Activated CD4-positive, alpha-beta T cell treated with anti-CD3 and anti-CD28 coated beads for 36 hours (primary cell): ENCODE data around the gene RPP25. TPM values are rescaled to one million over a fixed set of nuclear protein-coding genes. Genes with fewer than 3 reads are reported as not detected.

Experiments used
- ATAC-seq: fragments of 200-7000 bp; cut with Tn5 transposase; one replicate; pipeline ENCODE4 v1.10.0; 2021; ENCODE audit warnings: mild to moderate bottlenecking, moderate library complexity
- CTCF ChIA-PET: fragments of 350-600 bp; sonication (Branson Sonifier 250); formaldehyde crosslinking; loops from one replicate; lab custom pipeline; 2021; ENCODE audit warnings: antibody characterized with exemption; lab: Charles Lee
- POLR2A ChIA-PET: fragments of 350-600 bp; sonication (Branson Sonifier 250); formaldehyde crosslinking; loops from one replicate; lab custom pipeline; 2021; ENCODE audit warnings: antibody characterized with exemption, inconsistent platforms; lab: Charles Lee
- DNase-seq: peaks from one replicate; pipeline ENCODE4 v3.0.0-alpha.2; 2020
- H3K27ac Mint-ChIP-seq: one replicate; pipeline ENCODE4 v1.8.0; 2021; ENCODE audit warnings: mixed read lengths
- H3K27me3 Mint-ChIP-seq: one replicate; pipeline ENCODE4 v1.8.0; 2021; ENCODE audit warnings: mixed read lengths
- H3K36me3 Mint-ChIP-seq: one replicate; pipeline ENCODE4 v1.8.0; 2021; ENCODE audit warnings: low read depth, mixed read lengths
- H3K4me1 Mint-ChIP-seq: one replicate; pipeline ENCODE4 v1.8.0; 2021; ENCODE audit warnings: mixed read lengths
- H3K4me3 Mint-ChIP-seq: one replicate; pipeline ENCODE4 v1.8.0; 2021; ENCODE audit warnings: mild to moderate bottlenecking, moderate library complexity, mixed read lengths
- H3K9me3 Mint-ChIP-seq: one replicate; pipeline ENCODE4 v1.8.0; 2021; ENCODE audit warnings: low read depth, mixed read lengths
- intact Hi-C, 2 experiments: fragments of 100-400 bp; cut with DNase I in 1 of 2; cut with micrococcal nuclease in 1 of 2; formaldehyde crosslinking; loops; one replicate each; pipeline versions ENCODE4 v1.14.2 to v1.15.1; 2022 to 2024; cut with DNase I, micrococcal nuclease
- total RNA-seq, 2 experiments: library from RNA; stranded (reverse); gene quantifications; one replicate each; pipeline ENCODE4 v1.2.3, GENCODE V29; 2021

The RPP25 gene
- total RNA-seq, 2 experiments from 2014 or later, result 5.4 to 6.2 TPM

- no peak for ATAC-seq
- Mint-ChIP-seq H3K27ac (no peak overlapping the region), H3K4me1 (peaks cover 16% of the 10 kb centered on the region), H3K4me3 (no peak overlapping the region), H3K9me3 (no peaks in the 10 kb centered on the region), H3K36me3 (no peaks in the 10 kb centered on the region), H3K27me3 (peaks cover 9% of the 10 kb centered on the region)
- CTCF ChIA-PET, result no interaction called here
- no peak for DNase-seq
- intact Hi-C loops, result no loop called here
- POLR2A ChIA-PET, result no interaction called here
Measured at GRCh38 chr15:74992619-74993018, 36.0 kb upstream of the RPP25 start.

GRCh38 chr15:74989527-74989926 lies 33.0 kb upstream of the RPP25 start:
- Mint-ChIP-seq H3K4me1 (peaks cover 6% of the 10 kb centered on the region), H3K9me3 (no peaks in the 10 kb centered on the region), H3K4me3 (no peak overlapping the region), H3K27ac (no peak overlapping the region), H3K27me3 (peaks cover 13% of the 10 kb centered on the region), H3K36me3 (no peaks in the 10 kb centered on the region)
- ChIA-PET CTCF (no interaction called here), POLR2A (no interaction called here)
- ATAC-seq (no peak), DNase-seq (no peak)
- intact Hi-C loops, result no loop called here

GRCh38 chr15:74988007-74988800 lies 31.6 kb upstream of the RPP25 start:
- ChIA-PET POLR2A (interaction anchor here (0.9 kb wide), 1 partner anchor 34 kb away, joined by 3 read pairs; no protein-coding TSS in a partner anchor), CTCF (interaction anchor here (0.8 to 1.6 kb wide), 7 partner anchors 12 to 82 kb away, joined by 3 to 6 read pairs (median 3); partner anchors contain the start of genes FAM219B and RPP25)
- Mint-ChIP-seq H3K36me3 (no peaks in the 10 kb centered on the region), H3K27ac (no peak overlapping the region), H3K9me3 (no peaks in the 10 kb centered on the region), H3K4me1 (peaks cover 16% of the 10 kb centered on the region), H3K27me3 (peaks cover 13% of the 10 kb centered on the region), H3K4me3 (no peak overlapping the region)
- ATAC-seq, result peak; percentile 57
- intact Hi-C loops, result loop anchor here in 1 of 2 experiments (1.0 kb wide), 1 partner anchor 32 kb away; the partner anchor contains the start of gene RPP25
- DNase-seq, result peak; percentile 76

- ATAC-seq (peak; percentile 99), DNase-seq (peak; percentile 82)
- Mint-ChIP-seq H3K36me3 (no peaks in the 10 kb centered on the region), H3K4me3 (no peak overlapping the region), H3K9me3 (no peaks in the 10 kb centered on the region), H3K27ac (peak overlapping the region; percentile 68), H3K4me1 (peaks cover 13% of the 10 kb centered on the region), H3K27me3 (peaks cover 19% of the 10 kb centered on the region)
- intact Hi-C loops, result loop anchor here (1.0 kb wide), 6 partner anchors 12 to 219 kb away; partner anchors contain the start of genes COX5A (in 1 of the 2), RPP25 (in 1 of the 2) and SCAMP5 (in 1 of the 2)
- ChIA-PET CTCF (interaction anchor here (0.5 to 1.8 kb wide), 5 partner anchors 12 to 213 kb away, joined by 3 to 4 read pairs (median 3); partner anchors contain the start of gene SCAMP5), POLR2A (interaction anchor here (1.1 kb wide), 1 partner anchor 27 kb away, joined by 3 read pairs; no protein-coding TSS in a partner anchor)
Measured at GRCh38 chr15:74983725-74984231, 27.2 kb upstream of the RPP25 start.

GRCh38 chr15:74982183-74982582 lies 25.6 kb upstream of the RPP25 start:
- Mint-ChIP-seq H3K4me1 (peaks cover 26% of the 10 kb centered on the region), H3K36me3 (no peaks in the 10 kb centered on the region), H3K9me3 (no peaks in the 10 kb centered on the region), H3K27ac (no peak overlapping the region), H3K27me3 (peaks cover 19% of the 10 kb centered on the region), H3K4me3 (no peak overlapping the region)
- intact Hi-C loops, result no loop called here
- no peak for DNase-seq
- ATAC-seq, result no peak
- CTCF ChIA-PET, result interaction anchor here (0.9 kb wide), 1 partner anchor 13 kb away, joined by 3 read pairs; the partner anchor contains the start of gene SCAMP5
- POLR2A ChIA-PET, result no interaction called here

- CTCF ChIA-PET, result interaction anchor here (0.6 to 1.1 kb wide), 6 partner anchors 8 to 77 kb away, joined by 3 to 4 read pairs (median 3); partner anchors contain the start of gene SCAMP5
- peaks cover 16% of the 10 kb centered on the region for H3K4me1 Mint-ChIP-seq
- ATAC-seq, result peak; percentile 89
- peak; percentile 85 for DNase-seq
- H3K36me3 Mint-ChIP-seq, result no peaks in the 10 kb centered on the region
- POLR2A ChIA-PET, result interaction anchor here (0.6 kb wide), 1 partner anchor 1006 kb away, joined by 3 read pairs; no protein-coding TSS in a partner anchor
- H3K9me3 Mint-ChIP-seq, result no peaks in the 10 kb centered on the region
- intact Hi-C loops, result no loop called here
- no peak overlapping the region for H3K4me3 Mint-ChIP-seq
- no peak overlapping the region for H3K27ac Mint-ChIP-seq
- H3K27me3 Mint-ChIP-seq, result peaks cover 11% of the 10 kb centered on the region
Measured at GRCh38 chr15:74978503-74978902, 21.9 kb upstream of the RPP25 start.

GRCh38 chr15:74978077-74978476 lies 21.5 kb upstream of the RPP25 start:
- no peak for DNase-seq
- no peaks in the 10 kb centered on the region for H3K9me3 Mint-ChIP-seq
- no peak for ATAC-seq
- H3K4me3 Mint-ChIP-seq, result no peak overlapping the region
- POLR2A ChIA-PET, result interaction anchor here (0.6 kb wide), 1 partner anchor 192 kb away, joined by 3 read pairs; no protein-coding TSS in a partner anchor
- intact Hi-C loops, result no loop called here
- H3K27ac Mint-ChIP-seq, result no peak overlapping the region
- CTCF ChIA-PET, result interaction anchor here (0.6 to 1.3 kb wide), 8 partner anchors 8 to 832 kb away, joined by 3 to 5 read pairs (median 3); partner anchors contain the start of gene SCAMP5
- peaks cover 13% of the 10 kb centered on the region for H3K4me1 Mint-ChIP-seq
- H3K36me3 Mint-ChIP-seq, result no peaks in the 10 kb centered on the region
- H3K27me3 Mint-ChIP-seq, result peaks cover 11% of the 10 kb centered on the region

- ChIA-PET POLR2A (interaction anchor here (0.6 kb wide), 1 partner anchor 192 kb away, joined by 3 read pairs; no protein-coding TSS in a partner anchor), CTCF (interaction anchor here (0.6 to 1.3 kb wide), 5 partner anchors 15 to 832 kb away, joined by 3 to 5 read pairs (median 3); partner anchors contain the start of gene SCAMP5)
- Mint-ChIP-seq H3K27ac (no peak overlapping the region), H3K4me3 (no peak overlapping the region), H3K36me3 (no peaks in the 10 kb centered on the region), H3K27me3 (peaks cover 16% of the 10 kb centered on the region), H3K9me3 (no peaks in the 10 kb centered on the region), H3K4me1 (peaks cover 13% of the 10 kb centered on the region)
- intact Hi-C loops, result loop anchor here in 1 of 2 experiments (1.0 kb wide), 1 partner anchor 18 kb away; the partner anchor contains the start of gene SCAMP5
- peak; percentile 93 for ATAC-seq
- peak; percentile 66 for DNase-seq
Measured at GRCh38 chr15:74977599-74977998, 21.0 kb upstream of the RPP25 start.

GRCh38 chr15:74976159-74976558 lies 19.6 kb upstream of the RPP25 start:
- no peak overlapping the region for H3K4me3 Mint-ChIP-seq
- H3K27ac Mint-ChIP-seq, result no peak overlapping the region
- ATAC-seq (no peak), DNase-seq (peak; percentile 22)
- intact Hi-C loops, result no loop called here
- ChIA-PET CTCF (interaction anchor here (0.6 to 1.1 kb wide), 4 partner anchors 12 to 205 kb away, joined by 3 to 4 read pairs (median 3); no protein-coding TSS in a partner anchor), POLR2A (no interaction called here)
- no peaks in the 10 kb centered on the region for H3K36me3 Mint-ChIP-seq
- H3K4me1 Mint-ChIP-seq, result peaks cover 13% of the 10 kb centered on the region
- no peaks in the 10 kb centered on the region for H3K9me3 Mint-ChIP-seq
- peaks cover 14% of the 10 kb centered on the region for H3K27me3 Mint-ChIP-seq

- no peak for ATAC-seq
- POLR2A ChIA-PET, result no interaction called here
- H3K4me3 Mint-ChIP-seq, result no peak overlapping the region
- peaks cover 2% of the 10 kb centered on the region for H3K4me1 Mint-ChIP-seq
- no peak overlapping the region for H3K27ac Mint-ChIP-seq
- no peaks in the 10 kb centered on the region for H3K36me3 Mint-ChIP-seq
- intact Hi-C loops, result no loop called here
- CTCF ChIA-PET, result interaction anchor here (0.7 to 1.4 kb wide), 2 partner anchors 11 to 458 kb away, joined by 3 to 4 read pairs; partner anchors contain the start of gene RPP25
- H3K27me3 Mint-ChIP-seq, result peaks cover under 1% of the 10 kb centered on the region
- no peaks in the 10 kb centered on the region for H3K9me3 Mint-ChIP-seq
- no peak for DNase-seq
Measured at GRCh38 chr15:74967670-74968069, 11.1 kb upstream of the RPP25 start.

GRCh38 chr15:74964794-74965193 lies 8.2 kb upstream of the RPP25 start:
- H3K36me3 Mint-ChIP-seq, result no peaks in the 10 kb centered on the region
- POLR2A ChIA-PET, result no interaction called here

More at GRCh38 chr15:74964794-74965193, 8.2 kb upstream of the RPP25 start:
- H3K4me3 Mint-ChIP-seq, result no peak overlapping the region
- no peak for DNase-seq
- CTCF ChIA-PET, result interaction anchor here (0.6 to 0.8 kb wide), 2 partner anchors 171 to 315 kb away, joined by 3 read pairs; no protein-coding TSS in a partner anchor
- peaks cover 16% of the 10 kb centered on the region for H3K4me1 Mint-ChIP-seq
- peaks cover 2% of the 10 kb centered on the region for H3K27me3 Mint-ChIP-seq
- no peak overlapping the region for H3K27ac Mint-ChIP-seq
- no peaks in the 10 kb centered on the region for H3K9me3 Mint-ChIP-seq
- intact Hi-C loops, result no loop called here
- ATAC-seq, result no peak
